GM19452 (cell line): ENCODE measurements around the gene DCDC2C.

Experiments
- ATAC-seq: cut with Tn5 transposase; IDR thresholded peaks from one replicate; pipeline ENCODE4 v1.9.1; 2021; ENCODE audit not compliant: unreplicated experiment

The DCDC2C gene

GRCh38 chr2:3708576-3708975, 5.2 kb downstream of the DCDC2C start:
- ATAC-seq, result no peak

- ATAC-seq, result no peak
Observed at GRCh38 chr2:3709225-3709624, 5.8 kb downstream of the DCDC2C start.

GRCh38 chr2:3712424-3712823, 9.0 kb downstream of the DCDC2C start:
- ATAC-seq, result no peak

- ATAC-seq, result no peak
Observed at GRCh38 chr2:3712831-3713503, 9.6 kb downstream of the DCDC2C start.

GRCh38 chr2:3718679-3719078, 15.3 kb downstream of the DCDC2C start:
- ATAC-seq, result no peak

- no peak for ATAC-seq
Observed at GRCh38 chr2:3725002-3725401, 21.6 kb downstream of the DCDC2C start.

GRCh38 chr2:3725458-3726250, 22.3 kb downstream of the DCDC2C start:
- ATAC-seq, result no peak

GRCh38 chr2:3726511-3726910, 23.1 kb downstream of the DCDC2C start:
- ATAC-seq, result no peak

GRCh38 chr2:3727397-3728045, 24.1 kb downstream of the DCDC2C start:
- ATAC-seq, result no peak

- no peak for ATAC-seq
Observed at GRCh38 chr2:3728104-3729054, 25.0 kb downstream of the DCDC2C start.

GRCh38 chr2:3729055-3729448, 25.7 kb downstream of the DCDC2C start:
- no peak for ATAC-seq

GRCh38 chr2:3729786-3730185, 26.4 kb downstream of the DCDC2C start:
- no peak for ATAC-seq

GRCh38 chr2:3730646-3731045, 27.3 kb downstream of the DCDC2C start:
- no peak for ATAC-seq

GRCh38 chr2:3731829-3732228, 28.5 kb downstream of the DCDC2C start:
- no peak for ATAC-seq

- ATAC-seq, result no peak
Observed at GRCh38 chr2:3736112-3736511, 32.7 kb downstream of the DCDC2C start.

- ATAC-seq, result no peak
Observed at GRCh38 chr2:3737128-3737527, 33.8 kb downstream of the DCDC2C start.

GRCh38 chr2:3738454-3738853, 35.1 kb downstream of the DCDC2C start:
- no peak for ATAC-seq

GRCh38 chr2:3739313-3739712, 35.9 kb downstream of the DCDC2C start:
- no peak for ATAC-seq

- ATAC-seq, result no peak
Observed at GRCh38 chr2:3741396-3741795, 38.0 kb downstream of the DCDC2C start.

- ATAC-seq, result no peak
Observed at GRCh38 chr2:3741867-3742602, 38.7 kb downstream of the DCDC2C start.
